GM12892 (cell line): ENCODE data around the gene RIN3.

Experiments
- DNase-seq: peaks from one replicate; pipeline ENCODE4 v3.0.0; 2011; ENCODE audit not compliant: insufficient read length
- FAIRE-seq: peaks from 2 replicates; lab custom pipeline; 2011; peaks lifted over from hg19 to GRCh38; lab: Jason Lieb, UNC
- POLR2A ChIP-seq: IDR thresholded peaks from 2 replicates; pipeline ENCODE4 v1.6.1; 2011; ENCODE audit warnings: low read depth, low read length, control low read depth
- POLR2AphosphoS5 ChIP-seq: IDR thresholded peaks from 2 replicates; pipeline ENCODE4 v1.6.1; 2011; ENCODE audit warnings: low read depth, low read length, control low read depth
- TAF1 ChIP-seq: IDR thresholded peaks from 2 replicates; pipeline ENCODE4 v1.6.1; 2011; ENCODE audit warnings: low read depth, mild to moderate bottlenecking, control low read depth, low read length, borderline replicate concordance

RIN3 gene

GRCh38 chr14:92473969-92474535 is 39.5 kb upstream of the RIN3 start:
- FAIRE-seq (no peak), DNase-seq (no peak)
- TF ChIP-seq TAF1 (no peak), POLR2A (no peak), POLR2AphosphoS5 (no peak)

DNA sequence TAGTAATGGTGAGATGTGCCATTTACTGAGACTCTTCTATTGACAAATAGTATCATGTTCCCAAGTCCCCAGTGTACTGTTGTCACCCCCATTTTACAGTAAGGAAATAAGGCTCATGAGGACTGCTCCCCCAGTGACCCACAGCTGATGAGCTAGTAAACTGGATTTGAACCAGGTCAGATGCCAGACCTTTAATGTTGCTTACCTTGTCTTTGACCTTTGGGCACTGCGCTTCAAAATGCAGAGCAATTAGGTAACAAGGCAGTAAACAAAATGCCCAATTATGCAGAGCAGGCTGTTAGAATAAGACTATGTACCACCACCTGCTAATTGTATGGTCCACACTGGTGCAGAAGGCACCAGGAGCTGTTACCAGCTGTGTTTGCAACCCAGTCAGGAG is 38.5 kb upstream of the RIN3 start:
- DNase-seq: no peak
- FAIRE-seq: no peak
- no peak for TF ChIP-seq POLR2AphosphoS5

DNA sequence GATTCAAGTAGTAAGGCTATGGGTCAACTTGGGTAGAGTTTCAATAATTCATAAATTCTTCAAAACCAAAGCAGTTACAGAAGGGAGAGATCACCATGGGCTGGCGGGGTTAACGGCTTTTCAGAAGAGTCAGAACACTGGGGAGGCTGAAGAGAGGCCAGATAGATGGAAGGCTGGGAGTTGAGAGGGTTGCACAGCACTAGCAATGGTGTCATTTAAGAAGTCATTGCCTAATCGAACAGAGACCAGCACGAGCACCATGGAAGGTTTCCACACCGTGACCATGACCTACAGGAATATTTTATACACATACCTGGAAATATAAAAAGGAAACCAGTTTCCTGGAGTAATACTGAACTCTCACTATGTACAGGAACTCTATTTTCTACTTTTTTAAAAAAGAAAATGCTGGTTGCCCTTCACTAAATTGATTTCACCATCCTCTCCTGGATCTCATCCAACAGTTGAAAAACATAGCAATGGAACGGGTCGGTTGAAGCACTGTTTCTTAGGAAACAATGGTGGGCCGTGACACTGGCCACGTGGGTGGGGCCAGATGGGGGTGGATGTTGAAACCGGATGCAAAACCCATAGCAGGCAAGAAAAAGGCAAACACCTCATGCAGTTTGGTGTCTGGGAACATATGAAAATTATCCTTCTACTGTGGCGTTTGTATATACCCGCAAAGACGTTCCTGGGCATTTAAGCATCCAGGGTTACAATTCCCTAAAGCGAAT is 38.0 kb upstream of the RIN3 start:
- DNase-seq (no peak), FAIRE-seq (no peak)
- no peak for TF ChIP-seq POLR2A
- TF ChIP-seq TAF1: no peak
- no peak for TF ChIP-seq POLR2AphosphoS5

DNA sequence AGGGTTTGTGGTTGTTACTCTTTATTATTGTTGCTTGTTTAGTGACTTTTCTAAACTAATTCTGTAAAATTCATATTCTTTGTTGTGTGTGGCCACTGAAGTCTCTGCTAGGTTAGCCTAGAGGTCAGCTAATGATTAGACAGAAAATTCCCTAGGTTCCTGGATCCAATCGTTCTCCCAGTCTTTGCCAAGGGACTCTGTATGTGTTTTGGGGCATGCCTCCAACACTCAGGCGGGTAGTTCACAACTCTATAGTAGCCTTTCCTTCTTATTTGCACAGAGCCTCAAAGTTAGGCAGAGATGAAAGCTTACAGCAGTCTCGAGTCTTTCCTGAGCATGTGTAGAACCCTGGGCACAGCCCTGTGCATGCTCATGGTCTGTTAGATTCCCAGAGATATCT is 32.7 kb upstream of the RIN3 start:
- DNase-seq (no peak), FAIRE-seq (no peak)
- TF ChIP-seq POLR2A (no peak), TAF1 (no peak), POLR2AphosphoS5 (no peak)

GRCh38 chr14:92481386-92481785 is 32.2 kb upstream of the RIN3 start:
- FAIRE-seq (no peak), DNase-seq (no peak)
- TF ChIP-seq TAF1 (no peak), POLR2A (no peak), POLR2AphosphoS5 (no peak)

DNA sequence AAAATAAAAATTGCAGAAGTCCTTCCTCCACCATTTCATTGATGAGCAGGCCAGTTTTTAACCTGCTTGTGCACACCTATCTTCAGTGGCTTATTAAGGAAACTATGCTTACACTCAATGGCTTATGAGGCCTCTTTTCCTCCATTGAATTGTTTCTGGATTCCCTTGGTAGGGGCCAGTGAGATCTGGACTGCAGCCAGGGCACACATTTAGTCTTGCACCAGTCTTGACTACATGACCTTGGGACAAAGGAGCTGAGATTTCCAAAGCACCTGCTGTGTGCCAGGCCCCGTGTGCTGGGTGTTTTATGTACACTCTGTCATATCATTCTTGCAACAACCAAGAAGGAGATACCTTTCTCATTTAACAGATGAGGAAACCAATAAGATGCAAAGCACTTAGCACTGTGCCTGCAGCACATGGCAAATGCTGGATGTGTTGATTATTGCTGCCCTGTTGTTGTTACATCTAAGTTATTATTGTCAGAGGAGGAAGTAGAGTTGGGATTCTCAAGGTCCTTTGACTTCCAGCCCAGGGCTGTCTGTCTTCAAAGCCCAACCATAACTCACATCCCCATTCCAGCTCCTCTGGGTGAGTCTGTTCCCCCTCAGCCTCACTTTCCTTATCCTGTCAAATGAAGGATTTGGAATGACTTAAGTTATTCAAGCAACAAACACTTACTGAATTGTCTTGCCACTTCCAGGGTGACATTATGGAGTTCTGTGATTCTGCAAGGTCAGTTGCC is 31.6 kb upstream of the RIN3 start:
- DNase-seq: no peak
- TF ChIP-seq TAF1: no peak
- TF ChIP-seq POLR2AphosphoS5: no peak
- TF ChIP-seq POLR2A: no peak
- no peak for FAIRE-seq

DNA sequence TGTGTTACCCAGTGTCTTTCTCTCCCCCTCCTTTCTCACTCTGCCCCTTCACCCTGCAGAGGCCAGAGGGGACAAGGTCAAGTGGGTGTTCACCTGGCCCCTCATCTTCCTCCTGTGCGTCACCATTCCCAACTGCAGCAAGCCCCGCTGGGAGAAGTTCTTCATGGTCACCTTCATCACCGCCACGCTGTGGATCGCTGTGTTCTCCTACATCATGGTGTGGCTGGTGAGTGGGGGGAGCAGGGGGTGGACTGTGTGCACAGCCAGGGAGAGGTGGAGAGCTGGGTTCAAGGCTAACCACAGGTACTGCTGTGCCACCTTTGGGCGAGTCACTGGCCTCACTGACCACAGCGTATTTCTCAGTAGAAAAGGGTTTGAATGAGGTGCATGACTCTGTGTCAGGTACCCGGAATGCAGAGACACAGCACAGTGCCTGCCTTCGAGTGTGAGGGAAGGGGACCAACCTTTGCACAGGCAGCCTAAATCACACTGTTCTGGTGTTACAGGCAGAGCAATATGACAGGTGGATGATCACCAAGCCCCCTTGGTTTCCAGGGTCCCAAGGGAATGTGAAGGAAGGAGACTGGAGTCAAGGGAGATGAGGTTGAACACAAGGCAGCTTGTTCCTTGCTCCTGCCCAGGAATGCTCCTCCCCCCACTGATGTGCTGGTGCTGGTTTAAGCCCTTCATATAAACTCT is 30.8 kb upstream of the RIN3 start:
- FAIRE-seq (no peak), DNase-seq (no peak)
- TF ChIP-seq POLR2AphosphoS5: no peak
- TF ChIP-seq TAF1: no peak
- TF ChIP-seq POLR2A: no peak

- no peak for TF ChIP-seq TAF1
- TF ChIP-seq POLR2AphosphoS5: no peak
- TF ChIP-seq POLR2A: no peak
- DNase-seq (no peak), FAIRE-seq (no peak)
Measured at GRCh38 chr14:92484132-92484823, 29.3 kb upstream of the RIN3 start.

DNA sequence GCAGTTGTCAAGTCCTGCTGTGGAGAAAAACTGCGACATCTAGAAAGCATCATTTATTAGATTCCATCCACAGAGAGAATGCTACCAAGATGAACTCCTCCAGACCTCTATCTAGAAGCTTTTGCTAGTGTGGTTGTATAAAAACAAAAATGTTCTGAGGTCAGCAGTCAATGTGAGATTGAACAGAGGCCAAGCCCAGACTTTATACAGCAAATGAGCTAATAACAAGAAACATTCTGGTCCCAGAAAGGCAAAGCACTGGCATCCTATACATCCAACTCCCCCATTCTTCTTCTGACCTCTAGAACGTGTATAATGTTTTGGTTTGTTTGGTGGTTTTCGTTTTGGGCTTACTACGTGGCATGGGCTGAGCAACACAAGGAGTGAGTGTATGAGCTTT is 26.7 kb upstream of the RIN3 start:
- FAIRE-seq (no peak), DNase-seq (no peak)
- TF ChIP-seq TAF1 (no peak), POLR2AphosphoS5 (no peak), POLR2A (no peak)

DNA sequence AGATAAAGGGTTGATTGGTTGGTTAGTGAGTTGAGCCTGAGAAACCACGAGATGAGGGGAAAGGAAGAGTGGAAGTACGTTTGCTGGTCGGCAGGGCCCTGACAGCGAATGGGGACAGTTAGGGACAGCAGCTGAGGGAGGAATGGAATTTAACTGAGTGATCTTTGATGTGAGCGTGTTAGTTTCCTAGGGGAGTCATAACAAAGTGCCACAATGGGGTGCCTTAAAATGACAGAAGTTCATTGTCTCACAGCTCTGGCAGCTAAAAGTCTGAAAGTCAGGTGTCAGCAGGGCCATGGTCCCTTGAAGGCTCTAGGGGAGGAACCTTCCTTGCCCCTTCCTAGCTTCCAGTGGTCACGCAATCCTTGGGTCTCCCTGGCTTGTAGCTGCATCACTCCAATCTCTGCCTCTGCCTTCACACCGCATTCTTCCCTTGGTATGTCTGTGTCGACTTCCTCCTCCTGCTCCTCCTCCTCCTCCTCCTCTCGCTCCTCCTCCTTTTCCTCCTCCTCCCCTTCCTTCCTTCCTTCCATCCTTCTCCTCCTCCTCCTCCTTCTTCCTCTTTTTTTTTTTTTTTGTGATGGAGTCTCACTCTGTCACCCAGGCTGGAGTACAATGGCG is 26.0 kb upstream of the RIN3 start:
- no peak for DNase-seq
- TF ChIP-seq TAF1: no peak
- no peak for TF ChIP-seq POLR2AphosphoS5
- no peak for TF ChIP-seq POLR2A
- no peak for FAIRE-seq
